ENCODE measurements around the gene RMRP. TPM values are rescaled to one million over a fixed set of nuclear protein-coding genes. Genes with fewer than 3 reads are reported as not detected.

RMRP gene
- total and polyA plus RNA-seq, 9 of the 15 experiments (the other 6 are each of a cell fraction or from before 2014, with no cell fraction given): 75.7 to 89,974 (median 13,378) TPM; not detected in 3

DNA sequence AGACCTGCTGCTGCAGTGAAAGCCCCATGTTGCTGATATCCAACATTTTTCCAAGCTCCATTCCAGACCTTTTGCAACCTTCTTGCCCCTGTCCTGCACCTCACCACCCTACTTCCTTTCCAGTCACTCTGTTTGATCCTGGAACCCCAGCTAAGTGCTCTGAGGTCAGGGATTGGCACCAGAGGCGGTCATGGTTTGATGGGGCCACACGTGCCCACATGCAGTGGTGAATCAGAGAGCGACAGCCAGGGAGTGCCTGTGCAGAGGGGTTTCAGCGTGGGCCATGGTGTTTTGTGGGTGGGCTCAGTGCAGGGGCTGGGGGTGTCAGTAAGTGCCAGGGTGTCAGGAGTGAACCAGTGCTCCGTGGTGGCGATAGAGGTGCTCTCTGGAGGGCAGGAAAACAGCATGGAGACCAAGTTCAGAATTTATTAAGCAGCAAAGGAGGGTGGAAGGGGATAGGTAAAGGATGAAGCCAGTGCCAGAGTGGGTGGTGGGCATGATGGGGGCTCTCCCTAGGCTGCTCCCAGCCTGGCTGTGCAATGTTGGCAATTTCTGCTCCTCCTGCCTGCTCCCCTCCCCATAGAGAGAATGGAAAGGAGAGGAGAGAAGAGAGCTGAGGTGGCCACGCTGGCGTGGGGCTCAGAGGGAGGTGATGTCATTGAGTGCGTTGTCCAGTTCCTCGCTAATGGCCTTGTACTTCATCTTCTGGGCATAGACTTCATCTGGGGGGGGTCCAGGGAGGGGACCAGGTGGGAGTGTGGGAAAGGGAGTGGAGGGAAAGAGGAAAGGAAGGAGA, 24.9 kb upstream of the RMRP start:
- in situ Hi-C loops (cut with MboI) (no loop called here), intact Hi-C loops (cut with micrococcal nuclease) (no loop called here)
- no peak overlapping the region for H2AFZ ChIP-seq (ENCODE audit: low read depth, low read length)
- no peak overlapping the region for H3K4me2 ChIP-seq (ENCODE audit: insufficient read depth, low read length)
- H4K20me1 ChIP-seq (replicated peaks; ENCODE audit: control insufficient read depth, insufficient read depth, low read length): no peaks in the 10 kb centered on the region
- peaks cover 0 to 4% of the 10 kb centered on the region in 2 experiments; a peak in 3 of 5 replicates for H3K4me1 ChIP-seq (replicated peaks in 1 of 2; ENCODE audit: control insufficient read depth in 2 of 2, insufficient read depth in 2 of 2, low read length in 2 of 2)
- TF ChIP-seq CBX1 (IDR thresholded peaks at IDR 0.05; ENCODE audit: low read depth): no peak
- TF ChIP-seq ZNF121 (CRISPR knock-in tag; conservative IDR thresholded peaks at IDR 0.05): no peak
- TF ChIP-seq FOSL1 (tag; conservative IDR thresholded peaks at IDR 0.05): no peak
- TF ChIP-seq PHF21A (IDR thresholded peaks at IDR 0.05; ENCODE audit: borderline replicate concordance, low read depth): no peak
- no peaks in the 10 kb centered on the region for H3K9me3 ChIP-seq (replicated peaks; ENCODE audit: control insufficient read depth, insufficient read depth, low read depth, low read length)
- no TSS peak for BruUV-seq (replicated peaks)
- ATAC-seq (no peak), FAIRE-seq (no peak), DNase-seq (ENCODE audit: extremely low read depth in 1 of 4, low spot score in 3 of 4) (no peak)
- ChIA-PET POLR2A (interaction anchor here (1.6 kb wide), 1 partner anchor 19 kb away, joined by 4 read pairs; no protein-coding TSS in a partner anchor), CTCF (ENCODE audit: low intra/inter-chr PET ratio) (no interaction called here)
- H3K27me3 ChIP-seq (ENCODE audit: control insufficient read depth in 2 of 2, insufficient read depth in 2 of 2, low read length in 2 of 2): no peaks in the 10 kb centered on the region
- H3K9ac ChIP-seq (ENCODE audit: insufficient read depth in 1 of 2, low read depth in 2 of 2, low read length in 2 of 2): no peak overlapping the region
- H3K36me3 ChIP-seq (ENCODE audit: control insufficient read depth, insufficient read depth, low read length): peaks cover 7% of the 10 kb centered on the region; the same call in 2 of the 3 replicates
- no peak overlapping the region for H3K27ac ChIP-seq (ENCODE audit: extremely low read depth, low read depth, low read length)
- no peaks in the 10 kb centered on the region for H3K9me1 ChIP-seq (ENCODE audit: control insufficient read depth, insufficient read depth, low read length)
- WGBS (ENCODE audit: insufficient coverage, low coverage, missing lambda C conversion rate): 90% methylated on average over 2 of the region's 10 CpGs
- no peak overlapping the region for H3K4me3 ChIP-seq
- no peaks in the 10 kb centered on the region for H3K79me2 ChIP-seq (ENCODE audit: control insufficient read depth, insufficient read depth, low read length)

DNA sequence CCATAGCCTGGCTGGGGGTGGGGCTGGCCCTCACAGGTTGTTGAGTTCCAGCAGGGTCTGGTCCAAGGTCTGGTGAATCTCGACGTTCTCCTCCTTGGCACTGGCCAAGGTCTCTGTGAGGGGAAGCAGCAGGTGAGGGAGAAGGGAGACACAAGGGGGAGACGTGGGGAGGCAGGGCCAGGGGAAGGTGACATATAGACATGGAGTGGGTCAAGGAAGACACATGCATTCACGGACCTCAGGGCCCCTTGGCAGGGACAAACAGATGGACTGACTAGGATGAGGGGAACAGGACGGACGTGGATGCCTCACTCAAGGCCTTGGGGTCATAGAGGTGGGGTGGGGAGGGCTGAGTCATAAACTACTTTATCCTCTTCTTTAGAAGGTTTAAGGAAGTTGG, 24.2 kb upstream of the RMRP start:
- ChIA-PET CTCF (ENCODE audit: low intra/inter-chr PET ratio) (no interaction called here), POLR2A (no interaction called here)
- no peak for FAIRE-seq
- Histone ChIP-seq H2AFZ (ENCODE audit: low read depth, low read length) (no peak overlapping the region), H3K9ac (ENCODE audit: insufficient read depth in 1 of 2, low read depth in 2 of 2, low read length in 2 of 2) (no peak overlapping the region), H3K27ac (ENCODE audit: extremely low read depth, low read depth, low read length) (no peak overlapping the region), H3K9me3 (replicated peaks; ENCODE audit: control insufficient read depth, insufficient read depth, low read depth, low read length) (no peaks in the 10 kb centered on the region), H3K4me2 (ENCODE audit: insufficient read depth, low read length) (no peak overlapping the region), H3K36me3 (ENCODE audit: control insufficient read depth, insufficient read depth, low read length) (peaks cover 7% of the 10 kb centered on the region; the same call in 2 of the 3 replicates), H3K4me3 (no peak overlapping the region), H3K79me2 (ENCODE audit: control insufficient read depth, insufficient read depth, low read length) (no peaks in the 10 kb centered on the region), H3K4me1 (replicated peaks in 1 of 2; ENCODE audit: control insufficient read depth in 2 of 2, insufficient read depth in 2 of 2, low read length in 2 of 2) (peaks cover 0 to 4% of the 10 kb centered on the region in 2 experiments; a peak in 3 of 5 replicates), H3K9me1 (ENCODE audit: control insufficient read depth, insufficient read depth, low read length) (no peaks in the 10 kb centered on the region), H3K27me3 (ENCODE audit: control insufficient read depth in 2 of 2, insufficient read depth in 2 of 2, low read length in 2 of 2) (no peaks in the 10 kb centered on the region), H4K20me1 (replicated peaks; ENCODE audit: control insufficient read depth, insufficient read depth, low read length) (no peaks in the 10 kb centered on the region)
- no peak for ATAC-seq
- intact Hi-C loops (cut with micrococcal nuclease): no loop called here
- no peak for DNase-seq (ENCODE audit: extremely low read depth in 1 of 4, low spot score in 3 of 4)
- BruUV-seq (replicated peaks): no TSS peak
- 46% methylated on average over 4 of the region's 6 CpGs for WGBS (ENCODE audit: insufficient coverage, low coverage, missing lambda C conversion rate)
- in situ Hi-C loops (cut with MboI): no loop called here
- TF ChIP-seq, protein P1, sequence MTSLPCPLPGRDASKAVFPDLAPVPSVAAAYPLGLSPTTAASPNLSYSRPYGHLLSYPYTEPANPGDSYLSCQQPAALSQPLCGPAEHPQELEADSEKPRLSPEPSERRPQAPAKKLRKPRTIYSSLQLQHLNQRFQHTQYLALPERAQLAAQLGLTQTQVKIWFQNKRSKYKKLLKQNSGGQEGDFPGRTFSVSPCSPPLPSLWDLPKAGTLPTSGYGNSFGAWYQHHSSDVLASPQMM (CRISPR knock-in tag; IDR thresholded peaks at IDR 0.05): no peak
- TF ChIP-seq ARID4B (CRISPR knock-in tag; IDR thresholded peaks at IDR 0.05) (no peak), TEAD2 (tag; IDR thresholded peaks at IDR 0.05) (no peak)
